Measurements from ENCODE around the gene SNRPA. TPM values are rescaled to one million over a fixed set of nuclear protein-coding genes. Genes with fewer than 3 reads are reported as not detected.

The SNRPA gene
- total and polyA plus RNA-seq, 2 of the 13 experiments (the other 11 are each of a cell fraction or from before 2014, with no cell fraction given): 59.6 to 162 TPM

DNA sequence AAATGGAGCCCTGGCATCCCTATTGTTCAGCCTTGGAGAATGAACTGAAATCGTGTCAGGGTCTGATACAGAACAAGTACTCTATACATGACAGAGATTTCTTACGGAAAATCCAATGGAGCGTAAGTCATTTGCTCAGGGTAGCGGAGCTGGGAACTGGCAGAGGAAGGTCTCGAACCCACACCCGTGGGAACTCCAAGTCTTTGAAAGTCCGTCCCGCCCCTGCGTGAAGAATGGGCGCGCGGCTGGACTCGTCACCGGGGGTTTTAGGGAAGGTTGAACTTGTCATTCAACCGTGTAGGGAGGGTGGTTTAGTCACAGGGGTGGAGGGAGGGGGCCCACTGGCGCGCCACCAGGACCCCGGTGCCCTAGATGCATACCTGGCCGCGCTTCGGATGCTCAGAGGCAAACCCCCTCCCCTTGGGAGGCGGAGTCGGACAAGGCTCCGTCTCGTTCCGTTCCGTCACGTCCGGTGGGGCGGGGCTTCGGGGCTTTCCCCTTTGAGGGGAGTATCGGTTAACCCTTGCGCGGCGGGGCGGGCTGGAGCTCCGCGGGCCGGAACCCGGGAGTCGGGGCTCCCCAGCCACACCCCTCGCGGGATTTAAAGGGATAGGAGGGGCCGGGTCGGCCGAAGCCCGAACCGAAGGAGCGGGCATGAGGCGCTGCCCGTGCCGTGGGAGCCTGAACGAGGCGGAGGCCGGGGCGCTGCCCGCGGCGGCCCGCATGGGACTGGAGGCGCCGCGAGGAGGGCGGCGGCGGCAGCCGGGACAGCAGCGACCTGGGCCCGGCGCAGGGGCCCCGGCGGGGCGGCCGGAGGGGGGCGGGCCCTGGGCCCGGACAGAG, 34.3 kb upstream of the SNRPA start, which contains the start of the genes COQ8B and ITPKC (continued):
- TF ChIP-seq FOXC1 (CRISPR knock-in tag; IDR thresholded peaks at IDR 0.05; ENCODE audit: borderline replicate concordance) (no peak), ZNF333 (CRISPR knock-in tag; IDR thresholded peaks at IDR 0.05; ENCODE audit: borderline replicate concordance) (no peak), ZFP82 (CRISPR knock-in tag; IDR thresholded peaks at IDR 0.05; ENCODE audit: borderline replicate concordance) (no peak), ZNF501 (CRISPR knock-in tag; IDR thresholded peaks at IDR 0.05) (0 out of 2 replicates have a peak, but pooled peaks have one; percentile 33), ZNF557 (CRISPR knock-in tag; IDR thresholded peaks at IDR 0.05) (no peak), ZBTB25 (CRISPR knock-in tag; IDR thresholded peaks at IDR 0.05) (peak; percentile 81), IRF2 (CRISPR knock-in tag; IDR thresholded peaks at IDR 0.05) (peak; percentile 71; the same call in 1 of the 2 replicates), PRMT3 (CRISPR knock-in tag; IDR thresholded peaks at IDR 0.05; ENCODE audit: borderline replicate concordance, low read depth) (no peak), NFIB (CRISPR knock-in tag; IDR thresholded peaks at IDR 0.05; ENCODE audit: borderline replicate concordance) (no peak), CAMTA2 (CRISPR knock-in tag; IDR thresholded peaks at IDR 0.05; ENCODE audit: borderline replicate concordance) (peak; percentile 81; the same call in 1 of the 2 replicates), ZNF343 (CRISPR knock-in tag; IDR thresholded peaks at IDR 0.05) (no peak), HNF4G (IDR thresholded peaks at IDR 0.05; ENCODE audit: borderline replicate concordance, low read depth, low read length) (no peak), HNF4G (CRISPR knock-in tag; IDR thresholded peaks at IDR 0.05; ENCODE audit: borderline replicate concordance, low read depth) (no peak), SPEN (CRISPR knock-in tag; IDR thresholded peaks at IDR 0.05; ENCODE audit: low read depth) (peak; percentile 52; the same call in 1 of the 2 replicates), FLYWCH1 (CRISPR knock-in tag; IDR thresholded peaks at IDR 0.05) (no peak), POLR2AphosphoS2 (IDR thresholded peaks at IDR 0.05; ENCODE audit: low read depth, low read length) (no peak), HNRNPUL1 (IDR thresholded peaks at IDR 0.05; ENCODE audit: low read depth, low read length) (no peak), SRSF9 (IDR thresholded peaks at IDR 0.05; ENCODE audit: borderline replicate concordance, insufficient read depth, low read depth, low read length, poor library complexity, severe bottlenecking) (no peak), PHF21A (CRISPR knock-in tag; IDR thresholded peaks at IDR 0.05) (peak; percentile 34; the same call in 1 of the 2 replicates), CENPT (CRISPR knock-in tag; IDR thresholded peaks at IDR 0.05; ENCODE audit: low read depth) (no peak), SMC3 (IDR thresholded peaks at IDR 0.05; ENCODE audit: low read length) (no peak), ZNF7 (CRISPR knock-in tag; IDR thresholded peaks at IDR 0.05) (no peak)
- TF ChIP-seq, protein P1, sequence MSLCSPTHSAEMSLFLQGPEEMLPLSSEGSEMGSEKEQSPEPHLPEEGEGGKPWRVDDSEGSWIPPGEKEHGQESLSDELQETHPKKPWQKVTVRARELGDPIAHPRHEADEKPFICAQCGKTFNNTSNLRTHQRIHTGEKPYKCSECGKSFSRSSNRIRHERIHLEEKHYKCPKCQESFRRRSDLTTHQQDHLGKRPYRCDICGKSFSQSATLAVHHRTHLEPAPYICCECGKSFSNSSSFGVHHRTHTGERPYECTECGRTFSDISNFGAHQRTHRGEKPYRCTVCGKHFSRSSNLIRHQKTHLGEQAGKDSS (CRISPR knock-in tag; IDR thresholded peaks at IDR 0.05; ENCODE audit: borderline replicate concordance, low read depth): peak; percentile 38; the same call in 1 of the 2 replicates
- TF ChIP-seq, protein P2, sequence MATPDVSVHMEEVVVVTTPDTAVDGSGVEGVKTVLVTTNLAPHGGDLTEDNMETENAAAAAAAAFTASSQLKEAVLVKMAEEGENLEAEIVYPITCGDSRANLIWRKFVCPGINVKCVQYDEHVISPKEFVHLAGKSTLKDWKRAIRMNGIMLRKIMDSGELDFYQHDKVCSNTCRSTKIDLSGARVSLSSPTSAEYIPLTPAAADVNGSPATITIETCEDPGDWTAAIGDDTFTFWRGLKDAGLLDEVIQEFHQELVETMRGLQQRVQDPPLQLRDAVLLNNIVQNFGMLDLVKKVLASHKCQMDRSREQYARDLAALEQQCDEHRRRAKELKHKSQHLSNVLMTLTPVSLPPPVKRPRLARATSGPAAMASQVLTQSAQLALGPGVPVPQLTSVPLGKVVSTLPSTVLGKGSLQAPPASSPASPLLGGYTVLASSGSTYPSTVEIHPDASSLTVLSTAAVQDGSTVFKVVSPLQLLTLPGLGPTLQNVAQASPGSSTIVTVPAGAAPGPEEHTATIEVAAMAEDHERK (CRISPR knock-in tag; IDR thresholded peaks at IDR 0.05; ENCODE audit: low read depth): no peak

All from HepG2 (cell line).